Kidney epithelial cell (primary cell): ENCODE data around the gene SRGAP1. TPM values are rescaled to one million over a fixed set of nuclear protein-coding genes. Genes with fewer than 3 reads are reported as not detected.

Experiments used
- DNase-seq: peaks from one replicate; pipeline ENCODE4 v3.0.0-alpha.2; 2010; ENCODE audit warnings: low read depth
- H3K27me3 ChIP-seq: 2 replicates; pipeline ENCODE4 v1.6.0; 2011; ENCODE audit warnings: low read length; ENCODE audit not compliant: control insufficient read depth, insufficient read depth
- H3K36me3 ChIP-seq: 2 replicates; pipeline ENCODE4 v1.5.1; 2011; ENCODE audit warnings: low read length; ENCODE audit not compliant: control insufficient read depth, insufficient read depth
- H3K4me3 ChIP-seq: 2 replicates; pipeline ENCODE4 v1.5.1; 2011; ENCODE audit warnings: low read depth, mild to moderate bottlenecking, control low read depth, low read length
- CTCF ChIP-seq: IDR thresholded peaks from 2 replicates; pipeline ENCODE4 v1.5.1; 2011; ENCODE audit warnings: mild to moderate bottlenecking, moderate library complexity, low read length, control low read depth, inconsistent platforms; ENCODE audit not compliant: insufficient read depth, poor library complexity, severe bottlenecking
- total RNA-seq: library from RNA; depleted of rRNA; stranded (reverse); fragments of >200 nt; gene quantifications from 2 replicates; pipeline ENCODE4 v1.2.3, GENCODE V29; 2015

The SRGAP1 gene
- total RNA-seq, 1 donor from 2014 or later = 28.9 TPM

- no peak for TF ChIP-seq CTCF
- no peak for DNase-seq
- Histone ChIP-seq H3K36me3 (no peaks in the 10 kb centered on the region), H3K27me3 (no peaks in the 10 kb centered on the region), H3K4me3 (no peak overlapping the region)
These were observed 327.9 kb downstream of the SRGAP1 start for GRCh38 chr12:64172143-64172970.

- H3K4me3 ChIP-seq = no peak overlapping the region
- no peak for DNase-seq
- TF ChIP-seq CTCF = no peak
- no peaks in the 10 kb centered on the region for H3K36me3 ChIP-seq
- no peaks in the 10 kb centered on the region for H3K27me3 ChIP-seq
These were observed 329.0 kb downstream of the SRGAP1 start for GRCh38 chr12:64173456-64173855.

GRCh38 chr12:64175254-64175945 lies 330.9 kb downstream of the SRGAP1 start:
- H3K4me3 ChIP-seq = no peak overlapping the region
- no peaks in the 10 kb centered on the region for H3K27me3 ChIP-seq
- DNase-seq = no peak
- no peak for TF ChIP-seq CTCF
- H3K36me3 ChIP-seq = no peaks in the 10 kb centered on the region

GRCh38 chr12:64177001-64177400 lies 332.5 kb downstream of the SRGAP1 start:
- no peak for DNase-seq
- Histone ChIP-seq H3K27me3 (no peaks in the 10 kb centered on the region), H3K4me3 (no peak overlapping the region), H3K36me3 (no peaks in the 10 kb centered on the region)
- no peak for TF ChIP-seq CTCF

GRCh38 chr12:64178122-64178521 lies 333.6 kb downstream of the SRGAP1 start:
- DNase-seq = no peak
- TF ChIP-seq CTCF = no peak
- Histone ChIP-seq H3K27me3 (no peaks in the 10 kb centered on the region), H3K4me3 (no peak overlapping the region), H3K36me3 (no peaks in the 10 kb centered on the region)
